NCI-H1092 treated with DMSO at 0.1 percent for 48 hours (cell line): Measurements from ENCODE around the gene PDLIM3.
"Not testable (repeated sequence)": the region's sequence is repeated elsewhere in the genome, so short reads cannot be mapped to it uniquely, and the experiment has no call there.

Experiments used
- DNase-seq: peaks from one replicate; lab custom pipeline; 2025; lab: John Stamatoyannopoulos, UW

The PDLIM3 gene, protein sequence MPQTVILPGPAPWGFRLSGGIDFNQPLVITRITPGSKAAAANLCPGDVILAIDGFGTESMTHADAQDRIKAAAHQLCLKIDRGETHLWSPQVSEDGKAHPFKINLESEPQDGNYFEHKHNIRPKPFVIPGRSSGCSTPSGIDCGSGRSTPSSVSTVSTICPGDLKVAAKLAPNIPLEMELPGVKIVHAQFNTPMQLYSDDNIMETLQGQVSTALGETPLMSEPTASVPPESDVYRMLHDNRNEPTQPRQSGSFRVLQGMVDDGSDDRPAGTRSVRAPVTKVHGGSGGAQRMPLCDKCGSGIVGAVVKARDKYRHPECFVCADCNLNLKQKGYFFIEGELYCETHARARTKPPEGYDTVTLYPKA

DNA sequence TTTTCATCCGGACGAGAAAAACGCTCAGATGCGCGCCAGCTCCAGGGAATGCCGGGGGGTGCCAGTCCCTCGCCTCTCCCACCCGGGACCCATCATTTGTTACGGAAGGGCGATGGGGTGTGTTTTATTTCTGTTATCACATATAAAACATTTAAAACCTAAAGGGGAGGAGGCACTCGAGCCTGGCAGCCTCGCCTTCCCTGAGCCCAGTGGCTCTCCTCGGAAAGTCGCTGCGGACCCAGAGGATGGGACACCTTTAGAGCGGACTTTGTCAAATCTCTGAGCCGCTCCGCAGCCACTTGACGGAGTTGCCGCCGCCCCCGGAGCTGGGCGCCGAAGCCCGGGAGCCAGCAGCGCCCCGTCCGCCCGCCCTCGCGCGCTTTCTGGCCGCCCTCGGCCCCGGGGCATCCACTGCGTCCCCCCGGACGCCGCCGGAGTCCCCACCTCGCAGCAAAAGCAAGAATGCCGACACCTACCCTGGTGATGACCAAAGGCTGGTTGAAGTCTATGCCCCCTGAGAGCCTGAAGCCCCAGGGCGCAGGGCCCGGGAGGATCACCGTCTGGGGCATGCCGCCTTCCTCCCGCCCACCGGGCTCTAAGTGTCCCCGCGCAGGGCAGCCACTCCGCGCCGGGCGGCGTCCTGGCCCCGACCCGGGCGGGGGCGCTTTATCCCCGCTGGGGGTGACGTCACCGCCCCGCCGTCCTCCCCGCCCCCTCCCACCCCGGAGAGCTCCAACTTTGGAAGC, at the start of gene PDLIM3:
Gene PDLIM3 (minus strand): TSS at position 642 of the 746 bp plus-strand sequence. CDS start 73 bp downstream, at position 569.
- peak; percentile 46 for DNase-seq

DNA sequence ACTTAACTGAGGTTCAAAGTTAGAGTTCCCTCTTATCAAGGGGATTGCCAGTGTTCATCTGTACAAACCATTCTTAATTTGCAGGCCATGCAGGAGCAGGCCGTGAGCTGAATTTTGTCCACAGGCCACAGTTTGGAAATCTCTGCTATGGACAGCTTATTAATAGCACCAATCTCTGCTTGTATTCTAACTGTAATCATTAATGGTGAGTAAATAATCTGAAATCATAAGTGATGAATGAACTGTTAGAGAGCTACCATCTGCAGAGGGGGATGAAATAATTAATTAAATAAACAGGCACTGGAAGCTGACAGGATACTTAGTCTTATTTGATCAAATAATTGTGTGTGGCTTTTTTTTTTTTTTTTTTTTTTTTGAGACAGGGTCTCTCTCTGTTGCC, 48.5 kb upstream of the PDLIM3 start:
- DNase-seq, result no peak

DNA sequence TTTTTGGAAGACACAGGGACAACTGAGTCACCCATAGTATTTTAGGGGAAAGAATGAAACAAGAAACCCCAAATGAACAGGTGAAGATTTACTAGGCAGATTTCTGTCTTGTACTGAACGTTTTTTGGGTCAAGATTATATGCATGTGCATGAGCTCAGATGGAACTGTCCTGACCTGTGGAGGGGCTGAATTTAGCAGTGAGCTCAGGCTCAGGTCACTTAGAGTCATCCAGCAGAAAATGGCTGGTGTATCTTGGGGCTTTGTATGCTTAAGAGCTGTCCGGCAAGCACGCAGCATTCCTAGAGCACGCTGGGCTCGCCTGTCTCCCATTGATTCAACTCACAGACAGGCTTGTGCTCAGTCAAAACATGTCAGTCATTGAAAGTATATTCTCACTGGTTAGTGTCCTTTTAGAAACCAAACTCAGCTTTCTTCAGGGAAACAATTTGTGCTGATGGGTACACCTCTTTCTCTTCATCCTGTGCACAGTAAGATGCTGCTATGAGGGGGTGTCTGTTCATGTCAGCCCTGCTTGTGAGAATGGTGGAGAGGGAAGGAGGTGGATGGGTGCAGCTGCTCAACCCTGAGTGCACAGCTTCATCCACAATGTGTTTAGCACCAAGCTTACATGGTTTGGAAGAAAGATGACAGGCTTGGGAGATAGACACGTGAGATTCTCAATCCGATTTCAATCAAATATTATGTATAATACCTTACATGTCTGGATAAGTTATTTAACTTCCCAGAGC, 47.5 kb upstream of the PDLIM3 start:
- DNase-seq, result no peak

DNA sequence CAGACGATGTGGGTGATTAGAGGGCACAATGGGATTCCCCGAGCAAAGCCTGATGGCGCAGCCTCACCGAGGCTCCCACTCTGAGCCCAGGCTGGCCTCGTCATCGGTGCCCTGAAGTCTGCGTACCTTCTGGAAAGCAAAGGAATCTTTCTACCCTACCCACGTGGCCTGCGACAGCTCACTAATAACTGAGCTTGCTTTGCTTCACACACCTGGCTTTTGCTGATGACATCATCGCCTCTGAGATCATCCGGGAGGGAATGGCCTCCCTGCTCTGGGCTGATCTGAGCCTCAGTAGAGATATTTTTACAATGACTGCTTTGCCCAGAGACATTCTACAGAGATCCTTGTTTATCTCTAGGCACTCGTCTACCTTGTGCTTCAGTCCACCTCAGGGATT, 45.4 kb upstream of the PDLIM3 start:
- no peak for DNase-seq

DNA sequence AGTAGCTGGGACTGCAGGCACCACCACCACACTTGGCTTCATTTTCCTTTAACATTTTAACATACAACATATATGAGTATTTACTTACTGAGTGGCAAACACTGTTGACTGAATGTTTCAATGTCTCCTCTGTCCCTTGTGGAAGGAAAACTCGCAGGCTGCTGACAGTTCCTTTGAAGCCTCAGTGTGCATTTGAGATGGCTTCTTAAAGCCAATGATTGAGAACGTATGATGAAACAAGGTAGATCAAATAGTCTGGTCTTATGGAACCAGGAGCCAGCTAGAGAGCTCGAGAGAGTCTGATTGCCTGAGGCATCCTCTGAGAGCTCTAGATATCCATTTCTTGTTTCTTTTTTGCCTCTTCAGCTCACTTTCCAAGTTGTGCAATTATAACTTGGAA, 43.0 kb upstream of the PDLIM3 start:
- no peak for DNase-seq

DNA sequence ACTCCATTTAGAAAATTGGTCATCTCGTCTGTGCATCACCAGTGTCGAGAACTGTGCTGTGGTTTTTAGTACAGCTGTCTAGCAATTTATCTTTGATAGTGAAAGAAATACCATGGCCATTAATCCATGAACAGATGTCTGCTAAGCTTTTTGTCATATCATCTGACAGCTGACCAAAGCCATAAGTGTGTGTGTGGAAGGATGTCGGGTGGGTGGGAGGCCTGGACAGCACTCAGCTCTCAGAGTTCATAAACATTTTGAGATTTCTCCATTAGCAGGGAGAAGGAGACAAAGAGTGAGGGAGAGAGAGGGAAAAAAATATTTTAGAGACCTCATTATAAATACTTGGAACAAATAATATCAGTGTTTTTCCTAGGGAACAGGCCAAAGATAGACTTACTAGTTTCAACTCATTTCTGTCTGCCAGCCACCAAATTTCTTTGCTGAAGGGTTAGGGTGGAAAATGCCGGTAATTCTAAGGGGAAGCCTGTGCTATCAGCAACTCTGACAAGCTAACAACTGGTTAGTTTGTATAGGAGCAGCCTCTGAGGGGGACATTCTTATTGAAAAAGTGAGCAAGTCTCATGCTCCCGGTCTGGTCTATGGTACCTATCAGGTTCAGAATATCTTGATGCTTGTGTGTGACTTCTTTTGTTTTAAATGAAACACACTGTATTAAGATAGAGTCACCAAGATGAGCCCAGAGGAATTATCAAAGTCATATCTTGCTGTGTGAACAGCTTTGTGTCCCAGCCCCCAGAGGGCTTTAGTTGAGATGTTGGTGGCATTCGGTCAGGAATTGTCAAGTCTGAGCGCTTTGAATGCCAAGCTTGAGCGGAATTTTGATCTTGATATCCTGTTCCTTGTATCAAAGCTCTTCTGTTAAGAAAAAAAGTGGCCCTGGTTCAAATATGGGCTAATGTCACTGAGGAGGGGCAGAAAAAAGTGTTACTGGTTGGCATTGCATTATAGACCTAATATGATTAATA, 41.9 kb upstream of the PDLIM3 start:
- no peak for DNase-seq

DNA sequence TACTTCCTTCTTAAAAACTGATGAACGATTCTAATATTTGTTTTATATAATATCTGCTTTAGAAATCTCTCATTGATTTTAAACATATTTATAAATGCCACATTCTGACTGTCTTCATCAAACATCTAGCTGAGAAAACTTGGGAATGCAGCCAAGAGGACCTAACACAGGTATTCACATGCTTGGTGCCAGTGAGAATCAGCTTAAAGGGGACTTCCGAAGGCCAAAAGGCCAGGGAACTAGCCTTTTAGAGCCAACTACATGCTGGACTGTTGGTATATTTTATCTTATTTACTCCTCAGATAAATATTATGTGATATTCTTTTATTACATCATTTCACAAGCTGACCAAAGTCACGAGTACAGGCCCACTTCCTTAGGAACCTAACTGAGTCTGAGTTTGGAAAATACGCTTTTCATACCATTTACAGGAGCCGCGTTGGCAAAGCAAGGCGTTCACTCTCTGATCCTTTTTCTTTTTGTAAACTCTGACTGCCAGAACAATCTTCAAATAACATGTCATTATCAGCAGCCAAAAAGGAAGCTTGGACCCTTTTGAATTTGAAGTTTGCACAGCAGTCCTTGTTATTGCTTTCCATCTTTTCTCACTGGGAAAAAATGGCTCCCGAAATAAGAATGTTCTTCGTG, 41.1 kb upstream of the PDLIM3 start:
- DNase-seq, result no peak

DNA sequence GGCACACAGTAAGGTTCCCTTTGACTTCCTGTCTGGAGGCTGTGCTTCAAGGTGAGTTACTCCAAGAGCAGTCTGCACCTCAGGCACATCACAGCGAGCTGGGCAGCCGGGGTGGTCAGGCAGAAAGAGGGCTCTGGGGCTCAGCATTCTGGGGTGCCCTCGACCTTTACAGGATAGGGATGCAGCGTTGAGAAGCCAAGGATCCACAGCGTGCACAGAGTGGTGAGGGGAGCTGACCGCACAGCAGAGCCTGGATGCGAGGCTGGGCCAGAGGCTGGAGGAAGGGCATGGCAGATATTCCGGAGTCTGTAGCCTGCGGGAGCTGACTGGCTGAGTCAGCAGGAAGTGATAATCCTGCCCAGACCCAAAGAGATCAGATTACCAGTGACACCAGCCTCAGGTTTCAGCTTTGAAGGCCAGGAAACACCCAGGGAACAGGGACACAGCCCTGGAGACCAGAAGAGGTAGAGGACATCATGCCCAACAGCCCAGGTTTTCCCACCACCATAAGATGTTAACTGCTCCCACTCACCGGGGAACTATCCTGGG, 38.4 kb upstream of the PDLIM3 start:
- DNase-seq, result no peak

DNA sequence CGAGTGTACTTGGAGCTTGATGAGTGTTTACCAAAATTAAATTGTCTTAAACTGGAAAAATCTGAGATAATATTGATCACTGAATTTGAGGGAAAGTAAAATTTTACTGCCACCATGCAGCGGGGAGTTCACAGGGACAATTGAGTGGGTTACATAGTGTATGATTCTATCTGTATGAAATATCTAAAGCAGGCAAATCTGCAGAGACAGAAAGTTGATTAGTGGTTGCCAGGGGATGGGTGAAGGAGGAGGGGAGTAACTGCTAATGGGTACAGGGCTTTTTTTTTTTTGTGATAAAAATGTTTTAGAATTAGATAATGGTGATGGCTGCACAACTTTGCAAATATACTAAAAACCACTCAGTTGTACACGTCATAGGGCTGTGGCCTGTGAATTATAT, 35.4 kb upstream of the PDLIM3 start:
- DNase-seq, result no peak

DNA sequence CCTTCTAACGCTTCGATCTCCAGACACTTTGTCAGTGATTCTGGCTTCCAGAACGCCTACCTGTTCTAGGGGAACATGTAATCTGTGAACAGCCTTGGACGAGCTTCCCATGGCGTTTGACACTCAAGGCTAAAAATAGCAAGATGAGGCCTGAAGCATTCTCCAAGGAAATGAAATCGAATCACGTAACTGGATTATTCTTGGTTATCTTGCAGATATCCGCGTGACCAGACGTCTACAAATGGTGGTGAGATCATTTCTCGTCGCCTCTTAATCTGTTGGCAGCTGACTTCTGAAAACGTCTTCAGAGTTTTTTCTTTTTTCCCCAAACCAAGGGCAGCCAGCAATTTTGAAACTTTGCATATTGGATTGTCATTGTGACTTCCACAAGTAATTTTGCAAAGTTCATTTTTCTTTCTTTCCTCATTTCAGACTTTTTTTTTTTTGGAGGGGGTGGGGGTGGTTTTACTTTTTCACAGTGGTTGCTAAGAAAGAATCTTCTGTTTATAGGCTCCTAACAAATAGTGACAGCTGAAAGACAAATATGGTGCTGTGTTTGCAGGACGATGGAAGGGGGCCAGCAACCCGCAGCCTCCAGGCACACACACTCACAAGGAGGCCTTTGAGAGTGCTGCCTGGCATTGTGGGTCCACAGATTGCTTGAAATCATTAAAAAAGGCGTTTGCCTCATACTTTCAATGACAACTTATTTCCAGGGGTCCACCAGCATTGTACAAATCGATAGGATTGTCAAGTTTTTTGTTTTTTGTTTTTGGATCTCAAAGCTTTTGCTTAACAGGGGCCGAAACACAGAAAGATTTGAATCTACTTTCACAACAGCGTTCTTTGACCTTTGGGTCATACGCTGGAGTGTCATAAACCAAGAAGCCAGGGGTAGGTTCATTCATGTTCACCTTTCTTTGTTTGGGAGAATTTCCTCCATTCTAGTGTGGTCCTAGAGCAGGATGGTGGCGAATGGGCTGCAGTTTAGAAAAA, 32.4 kb upstream of the PDLIM3 start:
- DNase-seq, result no peak

DNA sequence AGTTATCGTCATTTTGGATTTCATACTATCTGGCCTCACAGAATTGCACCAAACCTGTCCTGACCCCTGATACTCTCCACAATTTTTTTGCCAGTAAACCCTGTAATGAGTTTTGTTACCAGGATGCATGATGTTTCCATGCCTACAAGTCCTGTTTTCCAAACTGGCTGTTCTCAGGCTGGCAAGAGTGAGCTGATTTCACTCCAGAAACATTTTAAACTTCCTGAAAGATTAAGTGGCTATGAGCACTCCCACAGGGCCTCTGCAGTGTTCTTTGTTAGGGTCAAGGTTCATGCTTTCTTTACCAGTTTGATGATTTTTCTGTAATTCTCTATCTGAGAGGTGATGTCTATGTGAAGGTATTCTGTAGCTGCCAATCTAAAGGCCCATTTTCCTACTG, 31.7 kb upstream of the PDLIM3 start:
- no peak for DNase-seq

DNA sequence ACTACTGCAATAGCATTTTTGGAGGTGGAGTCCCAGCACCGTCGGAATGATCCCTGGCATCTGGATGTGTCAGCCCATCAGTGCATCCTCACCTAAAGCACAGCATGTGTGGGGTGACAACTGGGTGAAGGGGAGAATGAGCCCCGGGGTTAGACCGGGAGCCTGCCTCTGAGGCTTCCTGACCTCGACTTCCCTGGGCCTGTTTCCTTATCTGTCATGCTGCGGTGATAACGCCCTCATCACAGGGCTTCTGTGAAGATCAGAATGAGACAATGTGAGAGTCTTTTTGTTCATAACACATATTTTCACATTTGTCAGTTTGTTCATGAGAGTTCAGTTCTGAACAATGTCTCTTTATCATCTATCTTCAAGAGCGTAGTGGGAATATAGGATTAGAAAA, 31.1 kb upstream of the PDLIM3 start:
- DNase-seq, result no peak

DNA sequence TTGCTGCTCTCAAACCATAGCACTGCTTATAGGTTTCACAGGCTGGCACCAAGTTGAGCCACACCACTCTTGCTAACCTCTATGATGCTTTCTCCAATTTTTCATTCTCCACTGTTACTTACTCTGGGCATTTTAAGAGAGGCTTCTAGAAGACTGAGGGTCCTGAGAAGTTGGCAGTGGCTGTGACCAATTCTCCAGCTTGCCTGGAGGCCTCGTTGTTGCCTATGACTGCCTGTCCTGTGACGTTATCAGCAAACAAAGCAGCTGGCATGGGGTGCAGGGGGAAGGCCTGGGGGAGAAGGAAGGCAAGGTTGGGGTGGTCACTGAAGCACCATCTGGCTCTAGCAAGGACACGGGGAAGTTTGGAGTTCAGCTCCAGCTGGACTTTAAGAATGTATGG, 30.4 kb upstream of the PDLIM3 start:
- DNase-seq, result no peak

DNA sequence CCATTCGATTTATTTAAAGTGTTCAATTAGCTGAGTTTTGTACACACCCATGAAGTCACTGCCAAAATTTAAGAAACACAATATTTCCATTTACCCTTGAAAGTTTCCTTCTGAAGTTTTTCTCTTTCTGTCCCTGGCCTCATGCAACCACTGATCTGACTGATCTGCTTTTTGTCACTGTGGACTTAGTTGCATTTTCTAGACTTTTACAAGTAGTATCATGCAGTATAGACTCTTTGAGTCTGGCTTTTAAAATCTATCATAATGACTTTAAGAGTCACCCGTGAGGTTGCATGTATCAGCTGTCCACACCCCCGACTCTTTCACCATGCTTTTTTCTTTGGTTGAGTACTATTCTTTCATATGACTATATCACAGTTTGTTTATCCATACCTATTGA, 29.0 kb upstream of the PDLIM3 start:
- DNase-seq, result no peak

DNA sequence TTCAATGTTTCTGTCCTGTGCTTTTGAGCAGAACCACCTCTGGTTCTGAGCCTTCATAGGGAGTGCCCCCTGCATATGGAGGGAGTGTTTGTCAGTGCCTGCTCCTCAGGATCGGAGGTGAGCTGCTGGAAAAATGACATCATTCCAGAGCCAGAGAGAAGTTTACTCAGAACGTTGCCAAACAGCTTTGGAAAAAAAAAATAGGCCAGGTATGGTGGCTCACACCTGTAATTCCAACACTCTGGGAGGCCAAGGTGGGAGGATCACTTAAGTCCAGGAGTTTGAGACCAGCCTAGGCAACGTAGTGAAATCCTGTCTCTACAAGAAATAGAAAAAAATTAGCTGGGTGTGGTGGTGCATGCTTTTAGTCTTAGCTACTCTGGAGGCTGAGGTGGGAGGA, 27.2 kb upstream of the PDLIM3 start:
- no peak for DNase-seq

DNA sequence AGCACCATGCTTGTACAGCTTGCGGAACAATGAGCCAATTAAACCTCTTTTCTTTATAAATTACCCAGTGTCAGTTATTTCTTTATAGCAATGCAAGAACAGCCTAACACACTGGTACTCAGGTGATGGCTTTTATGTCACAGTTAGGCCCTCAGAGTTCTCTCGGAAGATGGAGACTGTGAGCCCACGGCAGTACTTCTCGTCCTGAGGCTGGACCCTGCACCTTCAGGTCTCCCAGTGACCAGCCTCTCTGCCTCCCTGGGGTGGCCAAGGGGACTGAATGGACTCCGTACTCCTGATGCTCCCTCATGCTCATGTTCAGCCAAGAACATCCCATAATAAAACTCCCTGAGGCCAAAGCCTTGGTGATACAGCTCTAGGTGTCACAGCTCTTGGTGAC, 25.0 kb upstream of the PDLIM3 start:
- no peak for DNase-seq

DNA sequence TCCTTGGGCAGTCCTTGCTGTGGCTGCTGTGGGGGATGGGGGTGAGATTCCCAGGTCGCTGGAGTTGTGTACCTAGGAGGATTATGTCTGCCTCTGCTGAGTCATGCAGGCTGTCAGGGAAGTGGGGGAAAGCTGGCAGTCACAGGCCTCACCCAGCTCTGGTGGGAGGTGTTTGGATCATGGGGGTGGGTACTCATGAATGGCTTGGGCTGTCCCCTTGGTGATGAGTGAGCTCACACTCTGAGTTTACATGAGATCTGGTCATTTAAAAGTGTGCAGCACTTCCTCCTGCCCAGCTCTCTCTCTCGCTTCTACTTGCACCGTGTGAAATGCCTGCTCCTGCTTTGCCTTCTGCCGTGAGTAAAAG, 24.6 kb upstream of the PDLIM3 start:
- DNase-seq, result no peak

DNA sequence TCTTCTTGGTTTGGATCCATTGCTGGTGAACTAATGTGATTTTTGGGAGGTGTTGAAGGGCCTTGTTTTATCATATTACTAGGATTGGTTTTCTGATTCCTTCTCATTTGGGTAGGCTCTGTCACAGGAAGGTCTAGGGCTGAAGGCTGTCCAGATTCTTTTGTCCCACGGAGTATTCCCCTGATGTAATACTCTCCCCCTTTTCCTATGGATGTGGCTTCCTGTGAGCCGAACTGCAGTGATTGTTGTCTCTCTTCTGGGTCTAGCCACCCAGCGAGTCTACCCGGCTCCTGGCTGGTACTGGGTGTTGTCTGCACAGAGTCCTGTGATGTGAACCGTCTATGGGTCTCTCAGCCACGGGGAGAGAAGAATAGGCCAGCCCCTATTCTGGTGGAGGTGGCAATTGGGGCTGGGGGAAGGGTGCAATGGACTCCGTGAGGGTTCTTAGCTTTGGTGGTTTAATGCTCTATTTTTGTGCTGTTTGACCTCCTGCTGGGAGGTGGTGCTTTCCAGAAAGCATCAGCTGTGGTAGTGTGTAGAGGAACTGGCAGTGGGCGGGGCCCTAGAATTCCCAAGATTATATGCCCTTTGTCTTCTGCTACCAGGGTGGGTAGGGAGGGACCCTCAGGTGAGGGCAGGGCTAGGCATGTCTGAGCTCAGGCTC, 24.1 kb upstream of the PDLIM3 start:
- not testable (repeated sequence) for DNase-seq
